ENCODE results near the gene TRIM27. TPM values are rescaled to one million over a fixed set of nuclear protein-coding genes. Genes with fewer than 3 reads are reported as not detected.
"Not testable (repeated sequence)": the region's sequence is repeated elsewhere in the genome, so short reads cannot be mapped to it uniquely, and the experiment has no call there.

Gene TRIM27
- polyA plus RNA-seq, 1 donor from 2014 or later, result 79.7 TPM

DNA sequence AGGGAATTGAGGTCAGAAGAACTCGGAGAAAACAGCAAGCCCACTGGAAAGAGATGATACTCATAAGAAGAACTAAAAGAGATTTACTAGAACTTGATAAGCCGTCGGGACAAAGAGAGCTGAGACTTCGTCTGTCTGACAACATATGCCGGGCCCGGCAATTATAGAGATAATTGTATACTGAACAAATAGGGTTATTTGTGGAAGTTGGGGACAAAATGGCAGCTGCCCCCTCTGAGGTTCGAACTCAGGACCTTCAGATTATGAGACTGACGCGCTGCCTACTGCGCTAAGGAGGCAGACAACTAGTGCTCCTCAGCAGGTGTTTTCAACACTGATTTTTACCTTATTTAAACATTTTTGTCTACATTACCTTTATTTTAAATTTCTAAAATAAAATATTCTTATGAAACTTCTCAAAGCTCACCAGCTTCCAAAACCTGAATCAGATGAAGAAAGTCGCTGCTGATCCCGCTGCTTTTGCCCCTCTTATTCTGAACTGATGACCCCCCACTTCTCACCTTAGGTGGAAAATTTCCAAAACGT, 29.3 kb upstream of the TRIM27 start (continued):
- TF ChIP-seq, protein P1, sequence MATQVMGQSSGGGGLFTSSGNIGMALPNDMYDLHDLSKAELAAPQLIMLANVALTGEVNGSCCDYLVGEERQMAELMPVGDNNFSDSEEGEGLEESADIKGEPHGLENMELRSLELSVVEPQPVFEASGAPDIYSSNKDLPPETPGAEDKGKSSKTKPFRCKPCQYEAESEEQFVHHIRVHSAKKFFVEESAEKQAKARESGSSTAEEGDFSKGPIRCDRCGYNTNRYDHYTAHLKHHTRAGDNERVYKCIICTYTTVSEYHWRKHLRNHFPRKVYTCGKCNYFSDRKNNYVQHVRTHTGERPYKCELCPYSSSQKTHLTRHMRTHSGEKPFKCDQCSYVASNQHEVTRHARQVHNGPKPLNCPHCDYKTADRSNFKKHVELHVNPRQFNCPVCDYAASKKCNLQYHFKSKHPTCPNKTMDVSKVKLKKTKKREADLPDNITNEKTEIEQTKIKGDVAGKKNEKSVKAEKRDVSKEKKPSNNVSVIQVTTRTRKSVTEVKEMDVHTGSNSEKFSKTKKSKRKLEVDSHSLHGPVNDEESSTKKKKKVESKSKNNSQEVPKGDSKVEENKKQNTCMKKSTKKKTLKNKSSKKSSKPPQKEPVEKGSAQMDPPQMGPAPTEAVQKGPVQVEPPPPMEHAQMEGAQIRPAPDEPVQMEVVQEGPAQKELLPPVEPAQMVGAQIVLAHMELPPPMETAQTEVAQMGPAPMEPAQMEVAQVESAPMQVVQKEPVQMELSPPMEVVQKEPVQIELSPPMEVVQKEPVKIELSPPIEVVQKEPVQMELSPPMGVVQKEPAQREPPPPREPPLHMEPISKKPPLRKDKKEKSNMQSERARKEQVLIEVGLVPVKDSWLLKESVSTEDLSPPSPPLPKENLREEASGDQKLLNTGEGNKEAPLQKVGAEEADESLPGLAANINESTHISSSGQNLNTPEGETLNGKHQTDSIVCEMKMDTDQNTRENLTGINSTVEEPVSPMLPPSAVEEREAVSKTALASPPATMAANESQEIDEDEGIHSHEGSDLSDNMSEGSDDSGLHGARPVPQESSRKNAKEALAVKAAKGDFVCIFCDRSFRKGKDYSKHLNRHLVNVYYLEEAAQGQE (IDR thresholded peaks at IDR 0.05; ENCODE audit: borderline replicate concordance), result no peak
- TF ChIP-seq RAD21 (conservative IDR thresholded peaks at IDR 0.05), result no peak

DNA sequence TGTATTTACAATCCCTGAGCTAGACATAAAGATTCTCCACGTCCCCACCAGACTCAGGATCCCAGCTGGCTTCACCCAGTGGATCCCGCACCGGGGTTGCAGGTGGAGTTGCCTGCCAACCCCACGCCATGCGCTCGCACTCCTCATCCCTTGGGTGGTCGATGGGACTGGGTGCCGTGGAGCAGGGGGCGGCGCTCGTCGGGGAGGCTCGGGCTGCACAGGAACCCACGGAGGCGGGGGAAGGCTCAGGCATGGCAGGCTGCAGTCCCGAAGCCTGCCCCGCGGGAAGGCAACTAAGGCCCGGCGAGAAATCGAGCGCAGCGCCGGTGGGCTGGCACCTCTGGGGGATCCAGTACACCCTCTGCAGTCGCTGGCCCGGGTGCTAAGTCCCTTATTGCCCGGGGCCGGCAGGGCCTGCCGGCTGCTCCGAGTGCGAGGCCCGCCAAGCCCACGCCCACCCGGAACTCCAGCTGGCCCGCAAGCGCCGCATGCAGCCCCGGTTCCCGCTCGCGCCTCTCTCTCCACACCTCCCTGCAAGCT, 25.9 kb upstream of the TRIM27 start:
- not testable (repeated sequence) for H3K27ac ChIP-seq (ENCODE audit: low read length); H3K27me3 ChIP-seq (ENCODE audit: insufficient read depth, low read depth, low read length); H3K36me3 ChIP-seq (ENCODE audit: insufficient read depth, low read length); H3F3A ChIP-seq (ENCODE audit: insufficient read depth, low read length, poor library complexity, severe bottlenecking); H4K20me1 ChIP-seq (ENCODE audit: insufficient read depth); H3K9ac ChIP-seq (ENCODE audit: low read length); H3K9me3 ChIP-seq (ENCODE audit: low read length); H3K9me2 ChIP-seq (ENCODE audit: insufficient read depth, low read length); H3K4me3 ChIP-seq (ENCODE audit: low read length); H2AFZ ChIP-seq (ENCODE audit: low read depth, low read length); H3K4me2 ChIP-seq (ENCODE audit: low read length); H3K79me2 ChIP-seq (replicated peaks; ENCODE audit: insufficient read depth, low read length)

- Histone ChIP-seq H3K79me2 (replicated peaks; ENCODE audit: insufficient read depth, low read length) (no peaks in the 10 kb centered on the region), H3K9ac (ENCODE audit: low read length) (no peak overlapping the region), H3F3A (ENCODE audit: insufficient read depth, low read length, poor library complexity, severe bottlenecking) (peaks cover 1% of the 10 kb centered on the region), H3K27ac (ENCODE audit: low read length) (no peak overlapping the region), H3K4me3 (ENCODE audit: low read length) (no peak overlapping the region), H3K36me3 (ENCODE audit: insufficient read depth, low read length) (no peaks in the 10 kb centered on the region), H2AFZ (ENCODE audit: low read depth, low read length) (no peak overlapping the region), H3K4me2 (ENCODE audit: low read length) (no peak overlapping the region), H3K9me2 (ENCODE audit: insufficient read depth, low read length) (no peaks in the 10 kb centered on the region), H4K20me1 (ENCODE audit: insufficient read depth) (no peaks in the 10 kb centered on the region), H3K27me3 (ENCODE audit: insufficient read depth, low read depth, low read length) (peaks cover 4% of the 10 kb centered on the region), H3K9me3 (ENCODE audit: low read length) (no peaks in the 10 kb centered on the region)
- TF ChIP-seq, protein P1 (IDR thresholded peaks at IDR 0.05; ENCODE audit: borderline replicate concordance), result no peak
- TF ChIP-seq RAD21 (conservative IDR thresholded peaks at IDR 0.05) (no peak), MXI1 (conservative IDR thresholded peaks at IDR 0.05; ENCODE audit: poor library complexity, severe bottlenecking) (no peak), POLR2AphosphoS5 (IDR thresholded peaks at IDR 0.05) (no peak), SMC3 (conservative IDR thresholded peaks at IDR 0.05; ENCODE audit: poor library complexity) (no peak), EP300 (conservative IDR thresholded peaks at IDR 0.05; ENCODE audit: poor library complexity, severe bottlenecking) (no peak), EZH2 (IDR thresholded peaks at IDR 0.05; ENCODE audit: borderline replicate concordance, insufficient read depth, low read length, poor library complexity, severe bottlenecking) (no peak), TAF1 (IDR thresholded peaks at IDR 0.05; ENCODE audit: low read depth) (no peak)
- TF ChIP-seq, protein P2, sequence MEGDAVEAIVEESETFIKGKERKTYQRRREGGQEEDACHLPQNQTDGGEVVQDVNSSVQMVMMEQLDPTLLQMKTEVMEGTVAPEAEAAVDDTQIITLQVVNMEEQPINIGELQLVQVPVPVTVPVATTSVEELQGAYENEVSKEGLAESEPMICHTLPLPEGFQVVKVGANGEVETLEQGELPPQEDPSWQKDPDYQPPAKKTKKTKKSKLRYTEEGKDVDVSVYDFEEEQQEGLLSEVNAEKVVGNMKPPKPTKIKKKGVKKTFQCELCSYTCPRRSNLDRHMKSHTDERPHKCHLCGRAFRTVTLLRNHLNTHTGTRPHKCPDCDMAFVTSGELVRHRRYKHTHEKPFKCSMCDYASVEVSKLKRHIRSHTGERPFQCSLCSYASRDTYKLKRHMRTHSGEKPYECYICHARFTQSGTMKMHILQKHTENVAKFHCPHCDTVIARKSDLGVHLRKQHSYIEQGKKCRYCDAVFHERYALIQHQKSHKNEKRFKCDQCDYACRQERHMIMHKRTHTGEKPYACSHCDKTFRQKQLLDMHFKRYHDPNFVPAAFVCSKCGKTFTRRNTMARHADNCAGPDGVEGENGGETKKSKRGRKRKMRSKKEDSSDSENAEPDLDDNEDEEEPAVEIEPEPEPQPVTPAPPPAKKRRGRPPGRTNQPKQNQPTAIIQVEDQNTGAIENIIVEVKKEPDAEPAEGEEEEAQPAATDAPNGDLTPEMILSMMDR (IDR thresholded peaks at IDR 0.05; ENCODE audit: poor library complexity, severe bottlenecking), result no peak
Measured at GRCh38 chr6:28948782-28949486, 25.1 kb upstream of the TRIM27 start.
